NCI-H146 (cell line): ENCODE measurements around the gene UBFD1.
"Not testable (repeated sequence)": the region's sequence is repeated elsewhere in the genome, so short reads cannot be mapped to it uniquely, and the experiment has no call there.

Experiments used
- DNase-seq: peaks from one replicate; lab custom pipeline; 2025; lab: John Stamatoyannopoulos, UW

The UBFD1 gene

DNA sequence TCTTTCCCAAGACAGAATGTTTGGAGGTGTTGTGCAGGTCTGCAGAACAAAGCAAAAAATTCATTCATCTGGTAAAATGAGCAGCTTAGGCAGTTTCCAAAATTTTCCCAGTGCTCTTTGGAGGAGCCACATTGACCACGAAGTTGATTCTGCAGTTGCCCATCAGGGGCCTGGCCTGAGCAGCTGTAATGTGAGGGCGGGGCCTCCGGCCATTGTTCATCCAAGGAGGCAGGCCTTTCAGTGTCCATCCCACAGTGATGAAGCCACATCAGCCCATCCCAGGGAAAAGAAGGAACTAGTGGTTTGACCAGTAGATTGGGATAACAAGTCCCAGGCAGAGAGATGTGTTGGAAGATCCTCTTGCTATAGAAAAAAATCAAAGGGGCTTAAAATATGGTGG, 10.1 kb downstream of the UBFD1 start:
- DNase-seq: no peak

GRCh38 chr16:23570992-23571632, 13.6 kb downstream of the UBFD1 start:
- DNase-seq: no peak

DNA sequence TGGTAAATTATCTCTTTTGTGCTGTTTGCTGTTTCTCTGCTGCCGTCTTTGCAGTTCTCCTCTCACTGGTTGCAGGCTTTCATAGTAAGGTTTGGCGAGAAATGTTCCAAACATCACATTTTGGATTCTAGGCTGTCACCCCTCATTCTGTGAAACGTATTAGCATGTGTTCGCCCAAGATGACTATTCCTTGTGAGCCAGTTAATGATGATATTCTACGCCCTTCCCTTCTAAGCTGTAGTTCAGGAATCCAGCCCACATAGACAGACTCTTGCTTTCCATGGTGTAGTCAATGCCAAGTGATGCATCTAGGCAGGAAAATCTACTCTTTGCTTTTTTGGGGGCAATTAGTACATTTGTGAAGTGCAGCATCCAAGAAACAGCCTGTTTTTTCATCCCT, 14.4 kb downstream of the UBFD1 start:
- no peak for DNase-seq

GRCh38 chr16:23572394-23572793, 14.9 kb downstream of the UBFD1 start:
- no peak for DNase-seq

GRCh38 chr16:23573817-23574216, 16.3 kb downstream of the UBFD1 start:
- DNase-seq: no peak

DNA sequence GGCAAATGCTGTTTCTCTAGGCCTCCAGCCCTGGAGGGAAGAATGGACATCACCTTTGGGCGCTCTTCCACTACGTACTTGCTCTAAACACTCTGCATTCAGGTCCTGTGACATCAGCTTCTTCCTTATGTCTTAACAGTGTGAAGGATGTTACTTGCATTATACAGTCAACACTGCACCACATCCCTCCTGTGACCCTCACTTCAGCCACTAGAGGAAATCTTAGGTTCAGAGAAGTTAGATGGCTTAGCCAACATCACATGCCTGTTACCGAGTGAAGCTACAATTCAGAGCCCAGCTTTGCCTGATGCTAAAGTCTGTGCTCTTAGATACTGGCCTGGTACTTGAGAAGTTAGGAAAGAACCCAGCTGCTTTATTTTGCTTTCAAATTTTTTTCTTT, 18.3 kb downstream of the UBFD1 start:
- no peak for DNase-seq

GRCh38 chr16:23577493-23577892, 20.0 kb downstream of the UBFD1 start:
- DNase-seq: no peak

- no peak for DNase-seq
Observed at GRCh38 chr16:23578101-23578830, 20.7 kb downstream of the UBFD1 start.

GRCh38 chr16:23579371-23579770, 21.8 kb downstream of the UBFD1 start:
- no peak for DNase-seq

- DNase-seq: no peak
Observed at GRCh38 chr16:23580391-23580790, 22.9 kb downstream of the UBFD1 start.

DNA sequence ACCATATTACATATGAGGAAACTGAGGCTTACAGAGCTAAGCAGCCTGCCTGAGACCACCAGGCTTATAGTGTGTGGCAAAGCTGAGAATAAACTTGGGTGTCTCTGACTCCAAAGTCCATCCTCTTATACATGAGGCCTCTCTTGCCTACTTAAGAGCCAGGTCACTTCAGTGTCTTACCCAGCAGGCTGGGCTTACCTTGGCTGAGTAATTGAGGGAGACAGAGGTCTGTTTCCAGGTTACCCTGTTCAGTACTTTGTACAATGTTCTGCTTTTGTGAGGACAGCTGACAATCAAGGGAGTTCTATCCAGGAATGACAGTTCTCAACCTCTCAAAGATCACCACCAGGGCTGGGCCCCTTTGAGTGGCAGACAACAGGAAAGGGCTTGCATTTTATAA, 24.2 kb downstream of the UBFD1 start:
- no peak for DNase-seq

DNA sequence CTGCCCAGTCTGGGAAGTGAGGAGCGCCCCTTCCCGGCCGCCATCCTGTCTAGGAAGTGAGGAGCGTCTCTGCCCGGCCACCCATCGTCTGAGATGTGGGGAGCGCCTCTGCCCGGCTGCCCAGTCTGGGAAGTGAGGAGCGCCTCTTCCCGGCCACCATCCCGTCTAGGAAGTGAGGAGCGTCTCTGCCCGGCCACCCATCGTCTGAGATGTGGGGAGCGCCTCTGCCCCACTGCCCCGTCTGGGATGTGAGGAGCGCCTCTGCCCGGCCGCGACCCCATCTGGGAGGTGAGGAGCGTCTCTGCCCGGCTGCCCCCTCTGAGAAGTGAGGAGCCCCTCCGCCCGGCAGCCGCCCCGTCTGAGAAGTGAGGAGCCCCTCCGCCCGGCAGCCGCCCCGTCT, 25.7 kb downstream of the UBFD1 start:
- DNase-seq: not testable (repeated sequence)

DNA sequence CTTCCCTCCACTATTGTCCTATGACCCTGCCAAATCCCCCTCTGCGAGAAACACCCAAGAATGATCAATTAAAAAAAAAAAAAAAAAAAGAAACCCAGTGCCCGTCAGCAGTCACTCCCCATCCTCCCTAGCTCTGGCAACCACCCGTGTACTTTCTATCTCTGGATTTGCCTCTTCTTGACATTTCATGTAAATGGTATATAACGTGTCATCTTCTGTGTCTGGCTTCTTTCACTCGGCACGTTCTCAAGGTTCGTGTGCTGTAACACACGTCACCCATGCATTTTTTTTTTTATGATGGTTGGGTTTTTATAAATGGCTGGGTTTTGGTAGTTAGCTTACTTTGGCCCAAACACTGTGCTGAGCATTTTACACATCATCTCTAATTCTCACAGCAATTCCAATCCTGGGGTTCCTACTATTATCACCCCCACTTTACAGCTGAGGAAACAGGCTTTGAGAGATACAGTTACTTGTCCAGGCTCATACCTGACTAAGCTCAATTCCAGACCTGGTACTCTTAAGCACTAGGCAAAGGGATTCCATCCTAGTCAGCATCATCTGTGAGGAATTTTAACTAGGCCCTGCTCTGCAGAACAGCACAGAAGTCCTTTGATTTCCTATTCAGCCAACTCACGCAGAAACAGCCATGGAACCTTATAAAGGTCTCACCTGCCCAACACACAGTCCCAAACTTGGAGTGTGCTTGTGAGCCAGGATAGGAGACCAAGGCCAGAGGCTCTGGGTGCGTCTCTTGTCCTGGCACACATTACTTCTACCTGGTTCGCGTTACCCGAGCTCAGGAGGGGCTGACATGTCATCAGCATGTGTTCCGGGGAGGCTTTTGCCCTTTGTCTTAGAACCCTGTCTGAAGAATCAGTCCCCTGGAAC, 26.9 kb downstream of the UBFD1 start:
- DNase-seq: no peak

DNA sequence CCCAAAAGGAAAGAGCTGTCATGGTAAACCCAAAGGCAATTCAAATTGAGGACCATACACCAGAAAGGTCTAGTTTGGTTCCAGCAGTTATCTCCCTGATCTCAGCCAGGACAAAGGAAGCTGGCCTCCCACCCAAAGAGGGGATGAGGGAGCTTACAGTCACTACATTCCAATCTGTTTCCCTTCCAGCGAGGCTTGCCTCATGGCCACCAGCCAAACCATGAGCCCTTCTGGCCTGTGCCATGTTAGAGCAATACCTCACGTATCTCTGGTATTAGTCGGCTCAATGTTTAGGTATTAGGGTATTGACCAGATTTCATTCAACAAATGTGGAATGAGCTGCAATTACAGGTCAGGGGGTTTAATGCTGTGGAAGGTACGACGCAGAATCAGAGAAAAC, 30.2 kb downstream of the UBFD1 start:
- DNase-seq: no peak

- DNase-seq: no peak
Observed at GRCh38 chr16:23590181-23590580, 32.7 kb downstream of the UBFD1 start.

DNA sequence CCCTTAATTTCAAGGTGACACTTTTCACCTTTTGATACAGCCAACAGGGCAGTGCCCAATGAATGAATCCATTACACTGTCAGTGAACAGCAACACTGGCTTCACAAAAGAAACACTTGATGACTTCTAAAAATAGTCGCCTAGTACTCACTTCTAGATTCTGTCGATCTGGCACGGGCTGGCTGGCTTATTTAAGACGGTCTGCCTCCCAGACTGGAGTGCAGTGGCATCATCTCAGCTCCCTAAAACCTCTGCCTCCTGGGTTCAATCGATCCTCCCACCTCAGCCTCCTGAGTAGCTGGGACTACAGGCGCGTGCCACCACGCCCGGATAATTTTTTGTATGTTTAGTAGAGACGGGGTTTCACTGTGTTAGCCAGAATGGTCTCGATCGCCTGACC, 36.7 kb downstream of the UBFD1 start:
- DNase-seq: no peak

- peak; percentile 27 for DNase-seq
Observed at GRCh38 chr16:23595246-23595950, 37.9 kb downstream of the UBFD1 start.

GRCh38 chr16:23595951-23596720, 38.6 kb downstream of the UBFD1 start, which contains the start of gene NDUFAB1:
Gene NDUFAB1 (minus strand): TSS chr16:23596316. CDS start chr16:23596290, 26 bp downstream.
- peak; percentile 89 for DNase-seq

DNA sequence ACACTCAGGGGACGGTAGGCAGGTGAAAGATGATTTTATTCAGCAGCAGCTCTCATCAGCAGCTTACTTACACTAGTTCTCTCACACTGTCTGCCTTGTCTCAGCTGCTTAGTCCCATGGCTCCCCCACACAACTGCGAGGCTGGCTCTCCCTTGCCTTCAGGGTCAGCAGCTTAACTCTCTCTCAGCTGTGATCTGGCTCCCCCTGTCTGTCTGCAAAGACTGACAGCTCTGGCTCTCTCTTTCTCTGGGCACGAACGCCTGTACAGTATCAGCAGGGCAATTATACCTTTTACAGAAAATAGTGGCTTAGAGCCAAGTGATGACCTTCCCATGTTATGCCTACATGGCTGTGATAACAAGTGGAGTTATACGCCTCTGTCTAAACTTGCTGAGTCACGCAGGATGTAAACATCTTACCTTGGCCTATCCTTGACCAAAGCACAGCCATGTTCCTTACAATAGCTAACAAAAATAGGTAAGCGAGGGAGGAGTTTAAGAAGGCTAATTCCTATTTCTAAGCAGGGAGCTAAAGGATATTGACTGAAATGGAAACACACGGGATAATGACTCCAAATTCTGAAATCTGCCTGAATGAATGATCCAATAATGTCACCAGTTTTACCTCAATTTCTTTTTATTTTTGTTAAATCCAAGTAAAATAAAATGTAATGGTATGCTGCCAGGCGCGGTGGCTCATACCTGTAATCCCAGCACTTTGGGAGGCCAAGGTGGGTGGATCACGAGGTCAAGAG, 39.7 kb downstream of the UBFD1 start:
- peak; percentile 40 for DNase-seq

DNA sequence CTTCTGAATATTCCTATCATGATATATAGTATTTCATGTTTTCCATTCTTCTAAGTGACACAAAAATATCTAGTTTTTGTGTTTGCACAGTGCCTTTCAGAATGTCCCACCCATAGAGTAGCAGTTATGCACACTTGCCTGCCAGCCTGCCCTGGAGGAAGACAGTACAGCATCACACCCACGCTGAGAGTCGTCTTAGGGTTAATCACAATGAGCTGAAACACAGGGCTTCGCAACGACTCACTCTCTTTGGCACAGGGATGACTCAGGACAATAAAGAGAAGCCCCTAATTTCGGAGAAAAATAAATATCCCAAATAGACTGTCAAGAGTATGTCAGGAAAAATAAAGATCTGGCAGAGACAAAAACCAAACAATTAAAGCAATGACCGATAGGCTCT, 50.2 kb downstream of the UBFD1 start:
- DNase-seq: no peak

GRCh38 chr16:23608194-23608593, 50.7 kb downstream of the UBFD1 start:
- no peak for DNase-seq
